Activated CD8-positive, alpha-beta memory T cell treated with anti-CD3 and anti-CD28 coated beads, Interleukin-2, amount 50 U/mL, for 4 hours (primary cell): ENCODE measurements around the gene SELENOP.

ENCODE experiments used
- DNase-seq: peaks from one replicate; pipeline ENCODE4 v3.0.0-alpha.2; 2020

The SELENOP gene

GRCh38 chr5:42798284-42799240 is 13.1 kb downstream of the SELENOP start:
- DNase-seq = no peak

DNA sequence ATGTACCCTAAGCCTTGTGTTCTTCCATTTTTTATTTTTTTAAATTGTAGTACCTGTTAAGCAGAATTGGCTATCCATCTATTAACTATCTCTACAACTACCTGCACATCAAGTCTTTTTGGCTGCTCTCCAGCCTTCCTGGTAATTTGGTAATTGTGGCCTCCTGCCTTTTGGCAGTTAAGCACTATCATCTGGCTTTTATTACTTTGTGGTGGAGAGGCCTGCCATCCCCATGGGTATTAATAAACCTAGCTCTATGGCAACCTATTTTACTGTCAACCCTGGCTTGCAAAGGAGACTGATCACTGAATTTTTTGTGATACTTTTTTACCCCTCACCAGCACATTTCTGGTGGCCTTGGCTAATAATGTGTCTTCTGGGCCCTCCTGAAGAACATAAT is 20.5 kb downstream of the SELENOP start:
- DNase-seq = no peak

DNA sequence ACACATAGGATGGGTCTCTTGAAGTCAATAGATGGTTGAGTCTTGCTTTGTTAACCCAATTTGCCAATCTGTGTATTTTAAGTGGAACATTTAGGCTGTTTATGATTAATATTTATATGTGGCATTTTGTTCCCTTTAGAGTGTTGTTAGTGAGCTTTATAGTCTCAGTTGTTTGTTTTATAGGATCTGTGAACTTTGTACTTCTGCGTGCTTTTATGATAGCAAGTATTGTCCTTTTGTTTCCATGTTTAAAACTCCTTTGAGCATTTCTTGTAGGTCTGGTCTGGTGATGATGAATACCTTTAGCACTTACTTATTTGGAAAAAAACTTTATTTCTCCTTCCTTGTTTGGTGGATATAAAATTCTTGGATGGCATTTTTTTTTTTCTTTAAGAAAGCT is 23.8 kb downstream of the SELENOP start:
- no peak for DNase-seq

GRCh38 chr5:42787073-42787472 is 24.6 kb downstream of the SELENOP start:
- DNase-seq = no peak

DNA sequence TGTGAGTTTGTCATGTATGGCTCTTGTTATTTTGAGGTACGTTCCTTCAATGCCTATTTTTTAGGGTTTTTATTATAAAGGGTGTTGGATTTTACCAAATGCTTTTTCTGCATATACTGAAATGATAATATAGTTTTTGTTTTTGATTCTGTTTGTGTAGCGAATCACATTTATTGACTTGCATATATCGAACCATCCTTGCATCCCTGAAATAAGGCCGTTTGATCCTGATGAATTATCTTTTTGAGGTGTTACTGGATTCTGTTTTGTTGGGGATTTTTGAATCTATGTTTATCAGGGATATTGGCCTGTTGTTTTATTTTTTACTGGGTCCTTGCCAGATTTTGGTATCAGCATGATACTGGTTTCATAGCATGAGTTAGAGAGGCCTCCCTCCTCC is 25.9 kb downstream of the SELENOP start:
- DNase-seq = no peak

- DNase-seq = no peak
Measured at GRCh38 chr5:42784132-42784531, 27.6 kb downstream of the SELENOP start.

GRCh38 chr5:42781584-42781983 is 30.1 kb downstream of the SELENOP start:
- DNase-seq = no peak

- no peak for DNase-seq
Measured at GRCh38 chr5:42779083-42779482, 32.6 kb downstream of the SELENOP start.

DNA sequence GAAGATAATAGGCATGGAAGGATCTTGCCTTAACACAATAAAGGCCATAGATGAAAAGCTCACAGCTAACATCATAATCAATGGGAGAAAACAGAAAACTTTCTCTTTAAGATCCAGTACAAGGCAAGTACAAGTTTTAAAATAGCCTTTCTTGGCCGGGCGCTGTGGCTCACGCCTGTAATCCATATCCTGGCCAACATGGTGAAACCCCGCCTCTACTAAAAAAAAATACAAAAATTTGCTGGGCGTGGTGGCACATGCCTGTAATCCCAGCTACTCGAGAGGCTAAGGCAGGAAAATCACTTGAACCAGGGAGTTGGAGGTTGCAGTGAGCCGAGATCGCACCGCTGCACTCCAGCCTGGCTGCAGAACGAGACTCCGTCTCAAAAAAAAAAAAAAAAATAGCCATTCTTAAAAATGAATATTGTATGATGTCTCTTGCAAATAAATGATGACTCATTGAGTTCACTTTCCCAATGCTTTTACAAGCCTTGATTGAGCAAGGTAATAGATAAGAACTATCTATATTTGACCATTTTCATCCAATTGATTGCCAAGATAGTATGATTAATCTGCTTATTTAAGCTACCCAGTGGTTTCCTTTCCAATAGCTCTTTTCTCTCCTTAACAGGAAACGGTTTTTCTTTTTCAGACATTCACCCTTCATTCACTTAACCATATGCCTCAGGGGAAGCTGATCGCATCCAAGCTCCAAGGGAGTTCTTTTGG is 39.3 kb downstream of the SELENOP start:
- no peak for DNase-seq

DNA sequence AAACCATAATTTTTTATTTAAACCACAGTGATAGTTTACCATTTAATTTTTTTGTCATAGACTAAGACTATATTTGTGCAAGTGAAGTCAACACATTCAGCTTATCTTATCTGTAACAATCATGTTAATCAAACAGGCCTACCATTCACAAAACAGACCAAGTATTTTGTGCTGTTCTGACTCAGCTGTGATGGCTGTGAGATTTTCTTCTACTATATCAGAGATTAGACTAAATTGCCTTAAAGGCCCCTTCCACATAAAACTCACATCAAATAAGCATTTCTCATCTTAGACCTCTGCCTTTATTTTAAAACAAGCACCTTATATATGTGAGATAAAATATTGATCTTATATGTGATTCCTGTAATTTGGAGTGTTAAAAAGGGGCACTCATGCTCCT is 41.7 kb downstream of the SELENOP start:
- DNase-seq = no peak

GRCh38 chr5:42768106-42768504 is 43.6 kb downstream of the SELENOP start:
- DNase-seq = no peak

DNA sequence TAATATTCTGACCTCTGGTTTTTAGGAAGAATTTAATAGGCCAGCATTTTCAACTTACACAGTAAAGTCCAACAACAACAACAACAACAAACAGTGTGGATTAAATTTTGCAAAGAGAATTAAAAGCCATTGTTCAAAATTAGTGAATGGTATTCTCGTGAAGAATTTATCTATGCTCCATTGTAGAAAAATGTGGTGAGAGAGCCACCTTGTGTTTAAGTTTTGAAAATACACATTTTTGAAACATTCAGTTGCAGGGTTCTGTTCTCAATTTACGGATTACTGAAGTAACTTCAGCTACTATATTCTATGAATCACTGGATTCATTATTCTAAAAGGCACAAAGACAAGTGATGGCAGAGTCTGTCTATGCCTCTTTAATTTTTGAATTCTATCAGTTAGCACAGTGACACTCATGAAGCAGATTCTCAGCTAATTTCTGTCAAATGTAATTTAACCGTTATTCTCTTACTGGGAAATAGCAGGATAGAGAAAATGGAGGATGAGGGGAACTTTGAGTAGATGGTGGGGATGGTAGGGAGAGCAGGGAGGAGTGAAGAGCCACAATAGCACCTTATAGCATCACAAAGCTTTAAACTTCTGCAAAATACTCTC is 44.1 kb downstream of the SELENOP start:
- DNase-seq = no peak

- no peak for DNase-seq
Measured at GRCh38 chr5:42761791-42762190, 49.9 kb downstream of the SELENOP start.

- DNase-seq = no peak
Measured at GRCh38 chr5:42760426-42760825, 51.3 kb downstream of the SELENOP start.

- no peak for DNase-seq
Measured at GRCh38 chr5:42759456-42759855, 52.2 kb downstream of the SELENOP start.

- DNase-seq = peak; percentile 63
Measured at GRCh38 chr5:42756606-42757601, 54.8 kb downstream of the SELENOP start, which contains the start of gene CCDC152. Gene CCDC152, plus strand, starts transcription at chr5:42756818. Its CDS starts 2,304 bp downstream, at chr5:42759122.

- DNase-seq = no peak
Measured at GRCh38 chr5:42753099-42753498, 58.6 kb downstream of the SELENOP start.

GRCh38 chr5:42751044-42751443 is 60.6 kb downstream of the SELENOP start:
- DNase-seq = no peak

- no peak for DNase-seq
Measured at GRCh38 chr5:42750507-42750906, 61.2 kb downstream of the SELENOP start.
